ENCODE data around the gene JAG1.

- TF ChIP-seq, protein P1, sequence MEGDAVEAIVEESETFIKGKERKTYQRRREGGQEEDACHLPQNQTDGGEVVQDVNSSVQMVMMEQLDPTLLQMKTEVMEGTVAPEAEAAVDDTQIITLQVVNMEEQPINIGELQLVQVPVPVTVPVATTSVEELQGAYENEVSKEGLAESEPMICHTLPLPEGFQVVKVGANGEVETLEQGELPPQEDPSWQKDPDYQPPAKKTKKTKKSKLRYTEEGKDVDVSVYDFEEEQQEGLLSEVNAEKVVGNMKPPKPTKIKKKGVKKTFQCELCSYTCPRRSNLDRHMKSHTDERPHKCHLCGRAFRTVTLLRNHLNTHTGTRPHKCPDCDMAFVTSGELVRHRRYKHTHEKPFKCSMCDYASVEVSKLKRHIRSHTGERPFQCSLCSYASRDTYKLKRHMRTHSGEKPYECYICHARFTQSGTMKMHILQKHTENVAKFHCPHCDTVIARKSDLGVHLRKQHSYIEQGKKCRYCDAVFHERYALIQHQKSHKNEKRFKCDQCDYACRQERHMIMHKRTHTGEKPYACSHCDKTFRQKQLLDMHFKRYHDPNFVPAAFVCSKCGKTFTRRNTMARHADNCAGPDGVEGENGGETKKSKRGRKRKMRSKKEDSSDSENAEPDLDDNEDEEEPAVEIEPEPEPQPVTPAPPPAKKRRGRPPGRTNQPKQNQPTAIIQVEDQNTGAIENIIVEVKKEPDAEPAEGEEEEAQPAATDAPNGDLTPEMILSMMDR (conservative IDR thresholded peaks at IDR 0.05; ENCODE audit: low read length) = no peak
- no peak for TF ChIP-seq EZH2phosphoT487 (IDR thresholded peaks at IDR 0.05; ENCODE audit: borderline replicate concordance, low read depth, low read length)
Measured at GRCh38 chr20:10626896-10627295, 46.9 kb downstream of the JAG1 start.

All from OCI-LY7 (cell line).